PC-9 (cell line): ENCODE measurements around the gene HTR4.

ENCODE experiments used
- EZH2 ChIP-seq: fragments of 200-600 bp; sonication (generic); IDR thresholded peaks from 2 replicates; pipeline ENCODE4 v1.8.0; 2017; ENCODE audit warnings: antibody characterized with exemption, low read depth
- TF ChIP-seq, protein P1 (sequence below): fragments of 200-600 bp; sonication (generic); conservative IDR thresholded peaks from 2 replicates; pipeline ENCODE4 v1.6.1; 2017; ENCODE audit warnings: mixed run types, antibody characterized with exemption, mild to moderate bottlenecking, moderate library complexity

DNA sequence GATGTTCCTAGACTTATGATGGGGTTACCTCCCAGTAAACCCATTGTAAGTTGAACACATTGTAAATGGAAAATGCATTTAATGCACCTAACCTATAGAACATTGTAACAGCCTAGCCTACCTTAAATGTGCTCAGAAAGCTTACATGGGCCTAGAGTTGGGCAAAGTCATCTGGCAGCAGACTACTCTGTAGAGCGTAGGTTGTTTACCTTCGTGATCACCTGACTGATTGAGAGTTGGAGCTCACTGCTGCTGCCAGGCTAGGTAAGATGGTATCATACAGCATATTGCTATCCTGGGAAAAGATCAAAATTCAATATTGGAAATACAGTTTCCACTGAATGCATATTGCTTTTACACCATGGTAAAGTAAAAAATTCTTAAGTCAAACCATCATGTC, 95.4 kb downstream of the HTR4 start:
- TF ChIP-seq, protein P1, sequence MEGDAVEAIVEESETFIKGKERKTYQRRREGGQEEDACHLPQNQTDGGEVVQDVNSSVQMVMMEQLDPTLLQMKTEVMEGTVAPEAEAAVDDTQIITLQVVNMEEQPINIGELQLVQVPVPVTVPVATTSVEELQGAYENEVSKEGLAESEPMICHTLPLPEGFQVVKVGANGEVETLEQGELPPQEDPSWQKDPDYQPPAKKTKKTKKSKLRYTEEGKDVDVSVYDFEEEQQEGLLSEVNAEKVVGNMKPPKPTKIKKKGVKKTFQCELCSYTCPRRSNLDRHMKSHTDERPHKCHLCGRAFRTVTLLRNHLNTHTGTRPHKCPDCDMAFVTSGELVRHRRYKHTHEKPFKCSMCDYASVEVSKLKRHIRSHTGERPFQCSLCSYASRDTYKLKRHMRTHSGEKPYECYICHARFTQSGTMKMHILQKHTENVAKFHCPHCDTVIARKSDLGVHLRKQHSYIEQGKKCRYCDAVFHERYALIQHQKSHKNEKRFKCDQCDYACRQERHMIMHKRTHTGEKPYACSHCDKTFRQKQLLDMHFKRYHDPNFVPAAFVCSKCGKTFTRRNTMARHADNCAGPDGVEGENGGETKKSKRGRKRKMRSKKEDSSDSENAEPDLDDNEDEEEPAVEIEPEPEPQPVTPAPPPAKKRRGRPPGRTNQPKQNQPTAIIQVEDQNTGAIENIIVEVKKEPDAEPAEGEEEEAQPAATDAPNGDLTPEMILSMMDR: no peak
- TF ChIP-seq EZH2: no peak
